Renal pelvis (tissue), 4 donors: ENCODE data around the gene FAT1. TPM values are rescaled to one million over a fixed set of nuclear protein-coding genes. Genes with fewer than 3 reads are reported as not detected.

ENCODE experiments used
- DNase-seq: peaks from one replicate; pipeline ENCODE4 v3.0.0-alpha.2; 2013
- polyA plus RNA-seq, 3 donors: library from polyadenylated mRNA; unstranded; fragments of 120-200 nt; gene quantifications; one replicate each; pipeline ENCODE4 v1.2.1, GENCODE V29; 2013; ENCODE audit not compliant: insufficient read length in 3 of 3

Gene FAT1
- polyA plus RNA-seq, 3 donors = 230 to 305 (median 250) TPM

- DNase-seq = no peak
Measured at GRCh38 chr4:186702940-186703339, 20.7 kb downstream of the FAT1 start.

GRCh38 chr4:186702297-186702696 is 21.4 kb downstream of the FAT1 start:
- DNase-seq = no peak

GRCh38 chr4:186701788-186702187 is 21.9 kb downstream of the FAT1 start:
- DNase-seq = no peak

GRCh38 chr4:186701273-186701672 is 22.4 kb downstream of the FAT1 start:
- peak; percentile 75 for DNase-seq

GRCh38 chr4:186700746-186701145 is 22.9 kb downstream of the FAT1 start:
- no peak for DNase-seq

GRCh38 chr4:186699881-186700397 is 23.7 kb downstream of the FAT1 start:
- no peak for DNase-seq

- no peak for DNase-seq
Measured at GRCh38 chr4:186699298-186699697, 24.4 kb downstream of the FAT1 start.

GRCh38 chr4:186698525-186698924 is 25.1 kb downstream of the FAT1 start:
- no peak for DNase-seq

GRCh38 chr4:186698028-186698427 is 25.6 kb downstream of the FAT1 start:
- DNase-seq = no peak

- DNase-seq = no peak
Measured at GRCh38 chr4:186695392-186695791, 28.3 kb downstream of the FAT1 start.

GRCh38 chr4:186693894-186694293 is 29.8 kb downstream of the FAT1 start:
- DNase-seq = no peak

GRCh38 chr4:186693159-186693815 is 30.4 kb downstream of the FAT1 start:
- DNase-seq = no peak

GRCh38 chr4:186691396-186691795 is 32.3 kb downstream of the FAT1 start:
- no peak for DNase-seq

- DNase-seq = no peak
Measured at GRCh38 chr4:186689476-186689875, 34.2 kb downstream of the FAT1 start.

GRCh38 chr4:186688150-186688943 is 35.3 kb downstream of the FAT1 start:
- no peak for DNase-seq

GRCh38 chr4:186687265-186687664 is 36.4 kb downstream of the FAT1 start:
- no peak for DNase-seq

GRCh38 chr4:186685767-186686183 is 37.9 kb downstream of the FAT1 start:
- DNase-seq = no peak

- no peak for DNase-seq
Measured at GRCh38 chr4:186684889-186685309, 38.8 kb downstream of the FAT1 start.

GRCh38 chr4:186684220-186684619 is 39.4 kb downstream of the FAT1 start:
- DNase-seq = no peak

GRCh38 chr4:186680641-186681040 is 43.0 kb downstream of the FAT1 start:
- no peak for DNase-seq

GRCh38 chr4:186676531-186677161 is 47.0 kb downstream of the FAT1 start:
- DNase-seq = no peak

GRCh38 chr4:186669735-186670134 is 53.9 kb downstream of the FAT1 start:
- DNase-seq = no peak
